GM15510 (cell line): ENCODE results near the gene TTLL12.
A peak's percentile ranks its signal among the peaks of the same experiment; 100 is the strongest.

Experiments used
- POLR2A ChIP-seq: IDR thresholded peaks from 3 replicates; pipeline ENCODE4 v1.6.1; 2011; ENCODE audit warnings: borderline replicate concordance; ENCODE audit not compliant: insufficient read length; ENCODE audit errors: extremely low read depth

The TTLL12 gene

GRCh38 chr22:43142880-43143562 lies 43.9 kb downstream of the TTLL12 start, which contains the start of gene MCAT:
Gene MCAT (minus strand): TSS chr22:43143398. CDS start chr22:43143348, 50 bp downstream.
- peak; percentile 48 for TF ChIP-seq POLR2A

GRCh38 chr22:43136801-43137200 lies 50.1 kb downstream of the TTLL12 start:
- no peak for TF ChIP-seq POLR2A

GRCh38 chr22:43136255-43136654 lies 50.7 kb downstream of the TTLL12 start:
- TF ChIP-seq POLR2A, result no peak

GRCh38 chr22:43135565-43135964 lies 51.4 kb downstream of the TTLL12 start:
- no peak for TF ChIP-seq POLR2A

GRCh38 chr22:43134553-43134952 lies 52.4 kb downstream of the TTLL12 start:
- TF ChIP-seq POLR2A, result no peak

GRCh38 chr22:43133401-43133800 lies 53.5 kb downstream of the TTLL12 start:
- no peak for TF ChIP-seq POLR2A

GRCh38 chr22:43131773-43132501 lies 55.0 kb downstream of the TTLL12 start:
- TF ChIP-seq POLR2A, result no peak

- no peak for TF ChIP-seq POLR2A
These were observed 57.2 kb downstream of the TTLL12 start for GRCh38 chr22:43129426-43130425.

- TF ChIP-seq POLR2A, result no peak
These were observed 58.0 kb downstream of the TTLL12 start for GRCh38 chr22:43128928-43129424.

- TF ChIP-seq POLR2A, result no peak
These were observed 58.8 kb downstream of the TTLL12 start for GRCh38 chr22:43128116-43128515.

- no peak for TF ChIP-seq POLR2A
These were observed 59.6 kb downstream of the TTLL12 start for GRCh38 chr22:43127166-43127908.

GRCh38 chr22:43126501-43127165 lies 60.3 kb downstream of the TTLL12 start:
- TF ChIP-seq POLR2A, result no peak

GRCh38 chr22:43118953-43119458 lies 67.9 kb downstream of the TTLL12 start:
- peak; percentile 27 for TF ChIP-seq POLR2A
